Keratinocyte (primary cell): ENCODE data around the gene RGSL1. TPM values are rescaled to one million over a fixed set of nuclear protein-coding genes. Genes with fewer than 3 reads are reported as not detected.

Source experiments
- DNase-seq: peaks from one replicate; pipeline ENCODE4 v3.0.0-alpha.2; 2011; ENCODE audit warnings: low read depth, missing footprints, low spot score
- FAIRE-seq: peaks from 2 replicates; lab custom pipeline; 2011; peaks lifted over from hg19 to GRCh38; lab: Jason Lieb, UNC
- H2AFZ ChIP-seq: 2 replicates; pipeline ENCODE4 v1.6.0; 2012; ENCODE audit warnings: low read length, control low read depth, inconsistent platforms; ENCODE audit not compliant: control insufficient read depth
- H3K27ac ChIP-seq: 2 replicates; pipeline ENCODE4 v1.5.1; 2011; ENCODE audit warnings: low read length; ENCODE audit not compliant: control insufficient read depth, insufficient read depth
- H3K27me3 ChIP-seq: 3 replicates; pipeline ENCODE4 v1.6.0; 2011; ENCODE audit warnings: low read length; ENCODE audit not compliant: control insufficient read depth, insufficient read depth; ENCODE audit errors: extremely low read depth
- H3K36me3 ChIP-seq, 2 experiments: 2 replicates in 1 of 2; 3 replicates in 1 of 2; pipeline ENCODE4 v1.5.1; 2011; ENCODE audit warnings: low read length in 2 of 2, mild to moderate bottlenecking in 1 of 2; ENCODE audit not compliant: control insufficient read depth in 2 of 2, insufficient read depth in 2 of 2; ENCODE audit errors: extremely low read depth in 1 of 2
- H3K4me1 ChIP-seq: 3 replicates; pipeline ENCODE4 v1.5.1; 2011; ENCODE audit warnings: low read length; ENCODE audit not compliant: control insufficient read depth, insufficient read depth; ENCODE audit errors: extremely low read depth
- H3K4me2 ChIP-seq: 3 replicates; pipeline ENCODE4 v1.6.0; 2011; ENCODE audit warnings: low read depth, low read length; ENCODE audit not compliant: control insufficient read depth, insufficient read depth; ENCODE audit errors: extremely low read depth
- H3K4me3 ChIP-seq, 3 experiments: fragments of 200-600 bp in 1 of 3; sonication (generic) in 1 of 3; 2 replicates in 2 of 3; 3 replicates in 1 of 3; pipeline ENCODE4 v1.5.1; 2011 to 2016; ENCODE audit warnings: low read length in 3 of 3, mild to moderate bottlenecking in 3 of 3, control low read depth in 2 of 3, inconsistent platforms in 1 of 3, low read depth in 1 of 3, mixed read lengths in 1 of 3, mixed run types in 1 of 3, moderate library complexity in 1 of 3; ENCODE audit not compliant: control insufficient read depth in 2 of 3, insufficient read depth in 2 of 3; ENCODE audit errors: extremely low read depth in 1 of 3
- H3K79me2 ChIP-seq: 2 replicates; pipeline ENCODE4 v1.6.0; 2012; ENCODE audit warnings: low read length; ENCODE audit not compliant: control insufficient read depth, insufficient read depth
- H3K9ac ChIP-seq: 3 replicates; pipeline ENCODE4 v1.6.0; 2011; ENCODE audit warnings: low read length; ENCODE audit not compliant: control insufficient read depth, insufficient read depth; ENCODE audit errors: extremely low read depth
- H3K9me1 ChIP-seq: 3 replicates; pipeline ENCODE4 v1.6.0; 2011; ENCODE audit warnings: low read length; ENCODE audit not compliant: control insufficient read depth, insufficient read depth; ENCODE audit errors: extremely low read depth
- H3K9me3 ChIP-seq: 2 replicates; pipeline ENCODE4 v1.5.1; 2012; ENCODE audit warnings: low read depth, low read length; ENCODE audit not compliant: control insufficient read depth
- H4K20me1 ChIP-seq: 3 replicates; pipeline ENCODE4 v1.6.0; 2011; ENCODE audit warnings: low read length; ENCODE audit not compliant: control insufficient read depth, insufficient read depth; ENCODE audit errors: extremely low read depth
- CTCF ChIP-seq, 3 experiments: IDR thresholded peaks in 1 of 3; conservative IDR thresholded peaks in 1 of 3; optimal IDR thresholded peaks in 1 of 3; 2 replicates in 2 of 3; 3 replicates in 1 of 3; pipeline versions ENCODE3 to v1.5.1; 2011; ENCODE audit warnings: low read length in 3 of 3, mild to moderate bottlenecking in 3 of 3, moderate library complexity in 2 of 3, control low read depth in 1 of 3, inconsistent platforms in 1 of 3; ENCODE audit not compliant: insufficient read depth in 2 of 3; ENCODE audit errors: extremely low read depth in 1 of 3
- EZH2 ChIP-seq: IDR thresholded peaks from one replicate; pipeline ENCODE4 v1.6.1; 2012; ENCODE audit warnings: inconsistent platforms, mild to moderate bottlenecking, low read length, moderate library complexity
- dilution Hi-C: fragments of 300-500 bp; cut with MboI; formaldehyde crosslinking; loops from one replicate; pipeline ENCODE4 v1.7.0; 2020; ENCODE audit warnings: low sequenced_read_pairs; ENCODE audit not compliant: extremely low pct_ligation_motif_present
- polyA plus RNA-seq, 5 experiments: library from polyadenylated mRNA; depleted of rRNA in 3 of 5; stranded (reverse) in 3 of 5; stranded (forward) in 1 of 5; unstranded in 1 of 5; fragments of >200 nt; gene quantifications; 1 replicate in 1 of 5; 2 replicates in 3 of 5; 3 replicates in 1 of 5; pipeline versions ENCODE4 v1.2.1 to v1.2.3, GENCODE V29; 2011 to 2012; ENCODE audit warnings: missing spikeins in 2 of 5, low read depth in 1 of 5, low replicate concordance in 1 of 5

RGSL1 gene
- polyA plus RNA-seq, 1 donor (not counting 4 experiments of a cell fraction or from before 2014, with no cell fraction given): not detected

DNA sequence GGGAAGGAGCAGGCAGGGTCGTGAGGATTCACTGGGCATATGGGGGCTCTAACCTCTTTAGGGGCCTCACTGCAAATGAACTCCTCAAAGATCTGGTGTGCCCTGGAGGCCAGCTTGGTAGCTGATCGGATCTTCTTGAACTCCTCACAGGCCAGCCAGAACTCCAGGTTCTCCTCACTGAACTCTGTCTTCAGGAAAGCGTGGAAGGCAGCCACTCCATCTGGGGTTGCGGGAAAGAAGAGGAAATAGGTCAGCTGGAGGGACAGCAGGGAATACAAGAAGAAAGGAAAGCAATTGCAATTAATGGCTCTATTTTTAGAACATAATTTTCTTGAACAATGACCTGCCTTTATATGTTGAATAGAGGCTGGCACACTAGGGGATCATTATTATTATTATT is 152.0 kb downstream of the RGSL1 start:
- peaks cover 23% of the 10 kb centered on the region for H3K27me3 ChIP-seq
- no peaks in the 10 kb centered on the region for H3K79me2 ChIP-seq
- H3K9me1 ChIP-seq: no peaks in the 10 kb centered on the region
- FAIRE-seq (no peak), DNase-seq (no peak)
- no peaks in the 10 kb centered on the region for H3K9me3 ChIP-seq
- no peak overlapping the region for H3K4me2 ChIP-seq
- no peak for TF ChIP-seq CTCF (optimal IDR thresholded peaks at IDR 0.05 in 1 of 3, IDR thresholded peaks at IDR 0.05 in 1 of 3, conservative IDR thresholded peaks at IDR 0.05 in 1 of 3; ENCODE audit: extremely low read depth in 1 of 3, insufficient read depth in 2 of 3, low read length in 3 of 3)
- no peak for TF ChIP-seq EZH2
- no peaks in the 10 kb centered on the region for H3K36me3 ChIP-seq
- no peak overlapping the region for H3K4me3 ChIP-seq
- H3K9ac ChIP-seq: no peak overlapping the region
- H4K20me1 ChIP-seq: no peaks in the 10 kb centered on the region
- no peak overlapping the region for H2AFZ ChIP-seq
- no peak overlapping the region for H3K27ac ChIP-seq
- H3K4me1 ChIP-seq: peaks cover 8% of the 10 kb centered on the region
- dilution Hi-C loops: no loop called here

DNA sequence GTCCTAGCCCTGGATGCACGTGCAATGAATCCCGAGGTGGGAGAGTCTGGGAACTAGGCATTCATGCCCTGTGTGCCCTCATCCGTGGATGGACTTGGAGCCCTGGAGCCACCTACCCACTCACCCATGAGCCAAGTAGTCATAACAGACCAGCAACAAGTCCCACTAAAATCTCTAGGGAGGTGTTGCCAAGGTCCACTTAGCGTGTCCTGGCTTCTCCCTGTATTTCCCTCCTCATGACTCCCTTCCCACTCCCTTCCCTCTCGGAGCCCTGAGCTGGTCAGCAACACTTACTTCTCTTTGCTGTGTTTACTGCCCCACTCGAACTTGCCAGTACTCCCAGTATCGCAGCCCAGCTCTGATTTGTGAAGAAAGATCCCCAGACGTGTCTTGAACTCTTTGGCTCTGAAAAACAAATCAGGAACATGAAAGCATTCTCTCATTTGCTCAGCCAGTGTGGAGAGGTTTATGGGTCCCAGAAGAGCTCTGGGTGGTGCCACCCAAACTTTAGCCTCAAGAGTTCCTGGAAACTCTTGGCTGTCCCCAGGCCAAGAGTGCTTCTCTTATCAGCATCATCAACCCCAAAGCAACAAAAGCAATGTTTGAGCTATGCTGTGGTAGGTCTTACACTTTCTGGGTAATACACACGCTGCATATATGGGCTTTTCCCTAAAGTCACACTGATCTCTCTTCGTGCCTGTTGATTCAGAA is 153.1 kb downstream of the RGSL1 start:
- TF ChIP-seq CTCF (optimal IDR thresholded peaks at IDR 0.05 in 1 of 3, IDR thresholded peaks at IDR 0.05 in 1 of 3, conservative IDR thresholded peaks at IDR 0.05 in 1 of 3; ENCODE audit: extremely low read depth in 1 of 3, insufficient read depth in 2 of 3, low read length in 3 of 3) (no peak), EZH2 (no peak)
- no peak for DNase-seq
- Histone ChIP-seq H3K4me1 (peaks cover 8% of the 10 kb centered on the region), H4K20me1 (no peaks in the 10 kb centered on the region), H3K79me2 (no peaks in the 10 kb centered on the region), H2AFZ (no peak overlapping the region), H3K27ac (no peak overlapping the region), H3K4me3 (no peak overlapping the region), H3K36me3 (no peaks in the 10 kb centered on the region), H3K9me3 (no peaks in the 10 kb centered on the region), H3K27me3 (peaks cover 18% of the 10 kb centered on the region), H3K9me1 (no peaks in the 10 kb centered on the region), H3K4me2 (no peak overlapping the region), H3K9ac (no peak overlapping the region)
- dilution Hi-C loops: no loop called here
- no peak for FAIRE-seq
